HG03354 (cell line): ENCODE data around the gene GMCL2.

ENCODE experiments used
- ATAC-seq: cut with Tn5 transposase; IDR thresholded peaks from one replicate; pipeline ENCODE4 v1.9.1; 2021; ENCODE audit warnings: mild to moderate bottlenecking; ENCODE audit not compliant: unreplicated experiment, poor library complexity, severe bottlenecking

GMCL2 gene

DNA sequence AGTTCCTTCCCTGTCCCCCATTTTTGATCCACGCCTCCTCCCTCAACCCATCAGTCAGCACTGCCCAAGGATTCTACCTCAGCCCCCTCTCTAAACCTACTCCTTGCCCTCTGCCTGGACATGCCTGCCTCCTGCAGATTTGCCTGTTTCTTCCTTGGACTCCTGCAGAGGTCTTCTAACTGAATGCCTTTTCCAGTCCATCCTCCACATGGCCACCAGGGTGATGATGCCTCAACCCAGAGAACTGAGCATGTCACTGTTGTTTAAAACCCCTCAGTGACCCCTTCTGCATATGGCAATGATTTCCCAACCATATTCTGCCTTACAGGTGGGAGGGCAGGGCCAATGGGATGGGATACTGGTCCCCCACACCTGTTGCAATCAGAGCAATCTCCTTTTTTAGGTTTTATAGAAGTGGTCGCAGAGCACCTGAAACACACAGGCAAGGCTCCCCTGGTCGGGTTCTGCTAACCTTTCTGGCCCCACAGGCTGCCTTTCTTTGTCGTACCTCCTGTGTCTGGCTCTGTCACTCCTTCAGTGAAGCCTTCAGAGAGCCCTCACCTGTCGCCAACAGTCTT lies 36.1 kb upstream of the GMCL2 start:
- no peak for ATAC-seq

DNA sequence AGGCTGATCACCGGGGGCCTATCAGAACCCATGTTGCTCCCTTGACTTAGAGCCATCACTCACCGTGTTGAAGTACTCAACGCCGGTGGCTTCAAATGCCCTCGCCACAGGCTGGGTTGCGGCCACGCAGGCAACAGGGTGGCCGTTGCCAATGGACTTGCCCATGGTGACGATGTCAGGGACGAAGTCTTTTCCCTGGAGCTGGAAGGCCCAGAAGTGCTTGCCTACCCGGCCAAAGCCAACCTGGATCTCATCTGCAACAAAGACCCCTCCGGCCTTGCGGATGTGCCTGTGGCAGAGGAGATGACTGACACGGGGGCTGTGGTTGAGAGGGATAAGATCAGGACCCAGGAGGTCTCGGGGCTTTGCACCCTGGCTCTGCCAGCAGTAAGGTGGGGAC lies 35.1 kb upstream of the GMCL2 start:
- ATAC-seq = no peak

DNA sequence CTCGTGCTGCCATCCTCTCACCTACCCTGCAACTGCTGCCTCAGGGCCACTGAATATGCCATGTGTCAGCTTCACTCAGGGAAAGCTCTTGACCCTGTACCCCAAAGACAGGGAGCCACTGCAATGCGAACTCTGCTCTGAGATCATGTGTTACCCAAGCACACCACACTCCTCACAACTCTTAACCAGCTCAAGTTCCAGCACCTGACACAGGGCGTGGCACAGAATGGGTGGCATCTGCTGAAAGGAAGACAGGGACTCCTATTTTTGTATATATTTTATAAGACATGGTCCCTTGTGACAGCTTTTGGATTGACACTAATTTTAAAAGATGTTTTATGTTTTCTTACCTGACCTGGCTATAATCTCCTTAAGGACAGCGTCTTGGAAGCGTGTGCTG lies 34.7 kb upstream of the GMCL2 start:
- no peak for ATAC-seq

DNA sequence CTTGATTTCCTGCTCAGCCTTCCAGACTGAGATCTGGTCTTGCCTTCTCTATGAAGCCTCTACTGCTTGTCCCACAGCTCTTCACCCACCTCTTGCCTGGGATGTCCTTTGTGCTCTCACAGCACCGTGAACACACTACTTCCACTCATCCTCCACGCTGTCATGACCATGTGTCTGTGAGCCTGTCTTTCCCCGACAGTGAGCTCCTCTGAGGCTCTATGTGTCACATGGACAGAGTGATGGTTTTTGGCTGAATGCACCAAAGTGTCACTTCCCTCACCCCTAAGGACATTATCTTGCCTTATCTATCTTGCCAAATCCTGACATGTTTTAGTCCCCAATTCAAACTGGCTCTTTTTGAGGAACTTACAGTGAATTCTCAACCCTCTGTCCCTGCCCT lies 34.1 kb upstream of the GMCL2 start:
- ATAC-seq = no peak

DNA sequence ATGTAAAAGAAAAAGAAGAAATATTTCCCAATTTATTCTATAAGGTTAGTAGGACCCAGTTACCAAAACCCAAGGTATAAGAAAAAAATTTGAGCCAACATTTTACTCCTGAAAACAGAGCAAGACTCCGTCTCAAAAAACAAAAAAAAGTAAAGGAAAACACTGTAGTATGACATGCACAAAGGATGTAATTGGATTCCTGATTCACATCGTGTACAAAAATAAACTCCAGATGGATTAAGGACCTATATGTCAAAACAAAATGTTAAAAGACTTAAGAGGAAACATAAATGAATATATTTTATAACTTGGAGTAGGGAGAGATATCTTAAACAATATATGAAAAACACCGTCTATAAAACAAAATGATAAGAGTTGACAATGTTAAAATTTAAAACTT lies 31.7 kb upstream of the GMCL2 start:
- ATAC-seq = no peak

DNA sequence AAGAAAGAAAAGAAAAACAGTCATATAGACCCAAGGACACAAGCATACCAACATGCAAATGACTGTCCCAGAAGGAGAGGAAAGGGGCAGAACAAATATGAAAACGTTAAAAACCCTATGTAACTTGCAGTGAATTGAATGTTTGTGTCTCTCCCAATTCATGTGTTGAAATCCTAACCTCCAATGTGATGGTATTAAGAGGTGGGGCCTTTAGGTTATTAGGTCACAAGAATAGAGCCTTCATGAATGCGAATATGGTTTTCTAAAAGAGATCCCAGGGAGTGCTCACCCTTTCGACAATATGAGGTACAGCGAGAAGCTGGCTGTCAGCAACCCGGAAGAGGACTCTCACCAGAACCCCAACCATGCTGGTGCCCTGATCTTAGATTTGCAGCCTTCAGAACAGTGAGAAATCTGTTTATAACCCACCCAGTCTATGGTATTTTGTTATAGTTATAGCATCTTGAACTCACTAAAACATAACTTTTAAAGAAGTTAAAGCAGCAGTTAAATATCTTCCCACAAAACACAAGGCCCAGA lies 31.1 kb upstream of the GMCL2 start:
- ATAC-seq = no peak

DNA sequence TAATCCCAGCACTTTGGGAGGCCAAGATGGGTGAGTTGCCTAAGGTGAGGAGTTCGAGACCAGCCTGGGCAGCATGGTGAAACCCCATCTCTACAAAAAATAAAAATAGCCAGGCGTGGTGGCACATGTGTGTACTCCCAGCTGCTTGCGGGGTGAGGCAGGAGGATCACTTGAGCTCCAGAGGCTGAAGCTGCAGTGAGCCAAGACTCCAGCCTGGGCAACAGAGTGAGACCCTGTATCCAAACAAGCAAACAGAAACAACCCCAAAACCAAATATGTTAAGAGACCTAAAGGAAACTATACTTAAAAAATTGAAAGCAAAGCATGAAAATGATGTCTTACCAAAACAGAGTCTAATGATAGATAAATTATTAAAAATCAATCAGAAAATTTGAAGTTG lies 29.6 kb upstream of the GMCL2 start:
- ATAC-seq = no peak

DNA sequence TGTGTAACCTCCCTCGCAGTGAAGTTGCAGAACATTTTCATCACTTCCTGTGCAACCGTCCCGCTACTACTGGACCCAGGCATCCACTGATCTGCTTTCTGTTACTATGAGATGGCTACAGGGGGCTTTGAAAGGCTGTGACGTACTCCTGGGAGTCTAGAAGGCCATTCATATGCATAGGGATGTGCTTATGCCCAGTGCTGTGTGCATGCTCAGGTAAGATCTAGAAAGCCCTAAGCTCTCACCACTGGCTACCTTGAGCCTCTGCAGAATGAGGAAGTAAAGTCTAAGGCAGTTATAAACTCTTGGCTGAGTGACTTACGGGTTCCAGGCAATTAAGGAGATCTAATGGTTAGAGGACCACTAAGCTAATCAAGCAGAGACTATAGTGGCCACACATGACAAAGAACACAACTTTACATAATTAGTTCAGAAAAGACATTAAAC lies 28.9 kb upstream of the GMCL2 start:
- ATAC-seq = no peak

DNA sequence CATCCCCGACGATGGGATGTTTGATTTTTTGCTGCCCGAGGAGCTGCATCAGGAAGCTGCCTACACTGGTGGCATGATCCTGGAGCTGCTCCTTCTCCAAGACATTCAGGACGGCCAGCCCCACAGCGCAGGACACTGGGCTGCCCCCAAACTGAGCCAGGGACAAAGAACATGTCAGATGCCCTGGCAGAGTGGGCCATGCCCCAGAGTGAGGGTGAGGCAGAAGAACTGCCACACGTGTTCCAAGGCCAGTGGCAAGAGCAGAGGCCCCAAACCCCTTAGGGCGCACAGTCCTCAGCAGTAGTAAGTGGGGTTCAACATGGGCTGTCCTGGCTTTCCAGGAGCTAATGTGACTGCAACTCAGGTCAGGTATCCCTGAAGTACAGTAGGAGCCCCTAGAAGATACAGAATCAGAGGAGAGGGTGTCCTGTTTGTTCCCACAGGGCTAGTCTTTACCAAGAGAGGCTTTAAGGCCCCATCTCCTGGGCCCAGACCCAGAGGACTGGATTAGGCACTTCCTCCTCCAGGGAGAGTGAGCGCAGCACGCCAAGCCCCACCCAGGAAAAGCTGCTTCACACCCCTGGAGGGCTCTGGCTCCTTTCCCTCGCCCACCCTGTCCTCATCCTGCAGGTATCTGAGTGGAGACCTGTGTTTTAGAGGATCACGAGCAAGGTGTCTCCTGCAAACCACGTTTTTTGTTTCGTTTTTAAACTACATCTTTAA lies 28.3 kb upstream of the GMCL2 start:
- ATAC-seq = no peak

DNA sequence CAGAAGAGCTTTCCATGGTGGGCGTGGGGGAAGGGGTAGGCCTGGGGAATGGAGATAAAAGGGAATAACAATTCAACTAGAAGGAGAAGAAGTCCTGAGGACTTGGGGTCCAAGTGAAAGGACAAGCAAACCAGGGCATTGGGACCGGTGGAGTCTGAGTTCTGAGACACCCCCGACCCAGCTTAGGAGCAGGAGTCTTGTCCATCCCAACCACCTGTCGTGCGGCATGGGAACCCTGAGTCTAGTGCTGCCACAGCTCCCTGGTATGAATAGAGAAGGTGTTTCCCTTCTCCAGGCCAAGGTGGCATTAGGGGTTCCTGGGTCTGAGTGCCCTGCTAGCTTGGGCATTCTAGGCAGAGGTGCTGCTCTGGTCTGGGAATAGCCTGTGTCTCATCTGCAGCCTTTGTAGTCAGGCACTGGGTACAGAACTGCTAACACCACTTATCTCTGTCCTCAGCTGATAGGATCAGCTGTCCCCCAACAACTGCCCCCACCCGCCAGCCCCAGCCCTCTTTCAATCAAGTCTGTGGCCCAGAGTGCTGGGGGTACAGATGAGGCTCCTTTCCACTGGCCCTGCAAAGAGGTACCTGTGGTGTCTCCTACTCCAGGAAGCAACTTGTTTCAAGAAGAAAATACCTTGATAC lies 27.1 kb upstream of the GMCL2 start:
- no peak for ATAC-seq

DNA sequence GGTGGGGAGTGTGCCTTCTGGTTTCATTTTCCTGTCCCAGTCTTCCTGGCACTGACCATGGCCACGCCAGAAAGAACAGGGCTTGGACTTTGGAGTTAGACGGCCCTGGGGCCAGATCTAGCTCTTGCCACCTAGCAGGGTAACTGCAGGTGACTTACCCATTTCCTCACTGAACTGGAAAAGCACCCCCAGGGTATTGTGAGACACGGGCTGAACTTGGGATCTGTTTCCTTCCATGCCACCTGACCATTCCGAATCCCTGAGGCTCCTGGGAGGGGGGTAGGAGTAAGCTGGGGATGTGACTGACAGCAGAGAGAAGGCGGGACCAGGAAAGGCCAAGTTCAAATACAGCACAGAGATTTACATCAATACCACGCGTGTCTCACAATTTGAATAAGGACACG lies 26.6 kb upstream of the GMCL2 start:
- ATAC-seq = no peak

DNA sequence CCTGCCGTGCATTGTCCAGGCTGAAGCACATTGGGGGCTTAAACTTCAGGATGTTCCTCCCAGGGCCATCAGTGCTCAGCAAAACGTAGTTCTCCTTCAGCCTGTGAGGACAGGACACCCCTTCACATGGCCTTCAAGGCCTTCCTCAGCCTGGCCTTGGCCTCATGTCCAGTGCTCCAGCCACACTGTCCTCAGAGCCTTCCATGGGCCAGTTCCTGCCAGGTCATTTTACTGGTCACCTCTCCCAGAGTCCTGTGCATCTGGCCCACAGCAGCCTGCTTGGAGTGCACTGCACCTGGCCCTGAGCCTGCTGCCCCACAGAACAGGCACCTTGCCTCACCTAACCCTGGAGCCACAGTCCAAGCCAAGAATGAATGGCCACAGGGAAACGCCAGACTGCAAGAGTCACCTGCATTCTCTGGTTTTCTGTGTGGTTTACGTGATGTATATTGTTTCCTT lies 25.9 kb upstream of the GMCL2 start:
- ATAC-seq = no peak

DNA sequence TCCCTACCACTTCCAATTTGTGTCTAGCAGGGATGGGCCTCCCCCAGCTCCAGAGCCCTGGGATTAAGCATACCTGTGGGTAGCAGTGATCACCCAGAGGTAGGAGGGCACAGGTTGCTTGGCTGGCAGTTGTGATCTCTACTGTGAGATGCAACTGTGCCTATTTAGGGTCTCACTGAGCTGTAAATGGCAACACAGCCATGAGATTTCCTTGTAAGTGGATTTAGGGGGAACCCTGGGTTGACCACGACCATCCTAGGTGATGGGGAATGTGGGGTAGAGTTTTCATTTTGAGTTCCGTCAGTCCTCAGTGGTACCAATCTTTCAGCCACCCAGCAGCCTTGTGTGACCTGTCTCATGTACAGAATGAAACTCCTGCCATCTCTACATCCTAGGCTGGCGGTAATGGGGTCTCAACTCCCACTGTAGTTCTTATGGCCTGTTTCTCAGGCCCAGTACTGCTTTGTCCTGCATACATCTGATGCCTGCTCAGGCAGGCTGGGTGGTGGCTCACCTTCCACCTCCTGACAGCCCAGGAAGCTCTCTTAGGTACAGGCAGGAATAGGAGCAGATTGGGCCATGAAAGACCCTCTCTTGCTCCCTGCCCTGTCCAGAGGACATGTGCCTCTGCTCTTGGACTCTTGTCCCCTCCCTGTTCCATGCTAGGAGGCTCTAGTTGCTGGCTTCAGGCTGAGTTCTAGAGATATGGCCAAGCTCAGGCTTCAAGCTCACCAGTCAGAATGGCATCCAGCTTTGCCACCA lies 25.3 kb upstream of the GMCL2 start:
- ATAC-seq = no peak

DNA sequence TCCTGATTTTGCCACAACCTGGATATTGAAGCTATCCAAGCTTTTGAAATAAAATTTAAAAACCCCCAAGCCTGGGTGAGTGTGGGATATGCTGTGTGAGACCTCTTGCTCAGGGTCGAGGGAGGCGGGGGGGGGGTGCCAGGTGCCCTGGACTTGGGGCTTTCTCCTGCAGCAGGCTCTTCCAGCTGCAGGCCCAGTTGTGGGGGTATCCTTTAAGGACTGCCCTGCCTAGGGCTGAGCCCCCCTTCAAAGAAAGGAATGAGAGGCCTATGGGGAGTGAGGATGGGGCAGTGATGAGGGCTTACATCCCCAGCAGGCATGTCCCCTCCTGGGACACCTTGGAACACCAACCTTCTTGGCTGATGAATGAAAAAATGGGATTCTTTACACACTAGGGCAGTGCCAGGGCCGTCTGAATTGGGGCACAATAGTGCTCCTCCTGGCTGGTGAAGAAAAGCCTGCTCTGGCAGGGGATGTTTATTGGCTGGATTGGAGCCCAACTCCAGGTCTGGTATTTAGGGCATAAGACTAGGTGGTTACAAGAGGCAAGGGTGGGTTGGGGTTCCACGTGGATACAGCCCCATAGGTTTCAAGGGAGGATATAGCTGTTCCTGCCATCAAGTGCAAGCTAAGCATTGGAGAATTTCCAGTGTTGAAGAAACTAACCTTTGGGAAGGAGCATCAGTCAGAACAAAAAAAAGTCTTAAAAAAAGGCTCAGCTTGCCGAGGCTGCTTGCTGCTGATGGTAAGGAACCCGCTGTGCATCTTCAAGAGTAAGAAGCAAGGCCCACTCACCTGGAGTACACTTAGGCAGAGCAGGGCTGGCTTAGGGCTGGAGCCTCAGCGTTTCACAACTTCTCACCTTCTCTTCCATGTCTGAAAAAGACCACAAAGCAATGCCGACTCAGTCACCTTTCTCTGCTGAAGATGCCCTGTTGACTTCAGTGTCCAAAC lies 24.2 kb upstream of the GMCL2 start:
- ATAC-seq = no peak

DNA sequence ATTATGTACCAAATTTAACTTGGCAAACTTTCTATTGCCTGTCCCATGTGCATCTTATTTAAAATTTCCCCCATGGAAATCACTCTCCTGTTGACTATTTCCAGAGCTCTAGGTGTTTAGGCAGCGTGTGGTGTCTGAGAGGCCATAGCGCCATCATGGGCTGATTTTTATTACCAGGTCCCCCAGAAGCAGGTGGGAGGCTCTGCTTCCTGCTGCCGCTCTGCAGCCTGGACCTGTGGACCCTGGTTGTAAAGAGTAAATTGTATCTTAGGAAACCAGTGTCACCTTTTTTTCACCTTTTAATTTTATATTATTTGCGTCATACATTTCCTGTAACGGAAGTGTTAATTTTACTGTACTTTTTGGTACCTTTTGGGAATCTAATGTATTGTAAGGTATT lies 23.5 kb upstream of the GMCL2 start:
- no peak for ATAC-seq

DNA sequence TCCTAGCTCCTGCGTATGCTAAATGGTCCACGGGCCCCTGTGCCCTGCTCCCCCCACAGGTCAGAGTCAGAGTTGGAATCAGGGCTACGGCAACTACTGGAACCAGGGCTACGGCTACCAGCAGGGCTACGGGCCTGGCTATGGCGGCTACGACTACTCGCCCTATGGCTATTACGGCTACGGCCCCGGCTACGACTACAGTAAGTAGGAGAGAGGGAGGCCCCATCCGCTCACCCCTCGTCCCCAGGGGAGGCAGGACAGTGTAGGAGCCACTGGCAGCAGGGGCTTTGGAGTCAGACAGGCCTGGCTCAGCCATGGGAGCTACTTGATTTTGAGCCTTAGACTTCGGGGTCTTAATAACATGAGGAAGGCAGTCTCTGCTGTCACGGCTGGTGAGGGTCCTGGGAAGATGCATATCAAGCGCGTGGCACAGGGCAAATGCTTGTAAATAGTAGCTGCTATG lies 22.9 kb upstream of the GMCL2 start:
- ATAC-seq = no peak

DNA sequence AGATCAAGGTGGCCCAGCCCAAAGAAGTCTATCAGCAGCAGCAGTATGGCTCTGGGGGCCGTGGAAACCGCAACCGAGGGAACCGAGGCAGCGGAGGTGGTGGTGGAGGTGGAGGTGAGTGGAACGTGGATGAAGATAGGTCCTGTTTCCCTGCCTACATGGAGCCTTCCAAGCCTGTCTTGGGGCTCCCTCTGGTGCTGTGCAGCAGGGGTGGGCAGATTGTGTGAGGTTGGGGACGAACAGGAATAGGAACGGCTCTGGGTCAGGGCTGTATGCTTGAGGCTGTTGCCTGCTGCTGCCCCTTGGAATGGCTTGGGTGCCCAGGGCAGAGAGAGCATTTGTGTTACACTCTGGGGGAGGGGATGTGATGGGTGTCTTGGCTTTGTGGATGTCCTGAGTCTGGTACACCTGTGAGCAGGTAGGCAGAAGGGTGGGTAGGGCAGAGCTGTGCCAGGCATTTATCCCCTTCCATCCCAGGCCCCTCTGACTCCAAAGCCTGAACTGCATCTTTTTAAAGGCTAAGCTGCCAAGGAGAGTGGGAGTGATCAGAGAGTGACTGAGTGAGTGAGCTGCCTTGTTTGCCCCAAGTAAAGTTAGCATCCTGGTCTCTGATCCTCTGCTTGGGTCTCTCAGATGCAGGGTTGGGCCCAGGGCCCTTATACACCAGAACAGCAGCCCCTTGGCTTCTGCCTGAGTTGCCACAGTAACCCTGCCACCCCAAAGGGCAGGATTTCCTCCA lies 22.3 kb upstream of the GMCL2 start:
- ATAC-seq = no peak

DNA sequence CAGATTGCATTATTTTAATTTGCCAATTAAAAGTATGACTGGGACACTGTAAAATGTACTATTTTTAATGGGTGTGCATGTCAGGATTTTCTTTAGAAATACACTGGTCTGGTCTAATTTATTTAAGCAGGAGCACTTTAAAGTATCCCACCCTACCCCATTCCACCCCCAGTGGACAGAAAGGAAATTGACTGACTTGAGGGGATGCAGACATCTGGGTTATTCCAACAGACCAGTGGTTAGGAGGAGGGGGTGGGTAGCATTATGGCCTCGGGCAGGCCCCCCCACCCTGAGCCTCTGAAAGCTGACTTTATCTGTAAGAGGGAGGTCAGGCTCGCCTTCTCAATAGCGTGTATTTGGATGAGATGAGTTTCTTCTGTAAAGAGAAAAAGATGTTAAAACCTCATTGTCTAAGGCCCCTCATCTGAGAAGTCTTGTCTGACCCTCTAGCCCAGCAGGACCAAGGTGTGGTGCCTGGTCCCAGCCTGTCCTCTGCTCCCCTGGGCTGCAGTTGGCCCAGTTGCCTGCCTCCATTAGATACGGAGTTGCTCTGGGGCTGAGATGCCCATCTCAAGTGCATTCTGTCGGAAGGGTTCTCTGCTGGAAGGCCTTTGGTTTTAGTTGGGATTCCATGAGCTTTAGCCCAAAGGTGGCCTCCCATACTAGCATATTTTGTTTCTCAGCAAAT lies 21.5 kb upstream of the GMCL2 start:
- ATAC-seq = no peak
